IMR-90 (cell line): ENCODE results near the gene ABCA4.

Experiments used
- BHLHE40 ChIP-seq: fragments of 150-350 bp; IDR thresholded peaks from 2 replicates; pipeline ENCODE4 v1.6.1; 2016; ENCODE audit warnings: mild to moderate bottlenecking, low read depth, low read length
- CTCF ChIP-seq: conservative IDR thresholded peaks from 2 replicates; pipeline ENCODE4 v1.5.1; 2012; ENCODE audit warnings: mild to moderate bottlenecking, low read depth, low read length, improper control_type of control experiment
- MAFK ChIP-seq: IDR thresholded peaks from 2 replicates; pipeline ENCODE4 v1.6.1; 2012; ENCODE audit warnings: low read depth, low read length, improper control_type of control experiment

GRCh38 chr1:94032637-94033036 lies 88.3 kb downstream of the ABCA4 start:
- no peak for TF ChIP-seq CTCF
- no peak for TF ChIP-seq MAFK
- no peak for TF ChIP-seq BHLHE40
